MM.1S (cell line): Measurements from ENCODE around the gene ZNF181.

ENCODE experiments used
- EZH2 ChIP-seq: fragments of 300-600 bp; sonication (generic); optimal IDR thresholded peaks from 2 replicates; pipeline ENCODE3; 2017; ENCODE audit warnings: low read depth, mild to moderate bottlenecking, antibody characterized with exemption, low read length, mixed read lengths
- EZH2phosphoT487 ChIP-seq: fragments of 300-600 bp; sonication (generic); IDR thresholded peaks from 2 replicates; pipeline ENCODE4 v1.6.1; 2018; ENCODE audit warnings: antibody characterized with exemption, low read length
- TF ChIP-seq, protein P1 (sequence below): fragments of 300-600 bp; sonication (generic); IDR thresholded peaks from 2 replicates; pipeline ENCODE4 v1.5.1; 2016; ENCODE audit warnings: antibody characterized with exemption, low read length, mixed read lengths

DNA sequence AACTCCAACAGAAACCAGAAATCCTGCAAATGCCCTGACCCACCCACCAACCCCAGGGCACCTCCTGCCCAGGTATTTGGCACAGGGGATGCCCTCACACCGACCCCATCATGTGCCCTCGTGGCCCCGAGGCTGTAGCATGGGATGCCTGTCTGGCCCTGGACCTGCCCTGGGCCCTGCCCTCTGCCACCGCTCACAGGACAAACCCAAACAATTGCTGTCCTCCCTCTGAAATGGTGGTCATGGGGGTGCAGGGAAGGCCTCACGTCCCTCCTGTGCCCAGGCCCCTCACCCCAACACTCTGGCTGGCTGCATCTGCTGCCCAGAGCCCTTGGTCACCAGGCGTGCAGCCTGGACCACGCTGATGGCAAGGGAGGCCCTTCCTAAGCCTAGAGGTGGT lies 2.1 kb upstream of the ZNF181 start:
- TF ChIP-seq, protein P1, sequence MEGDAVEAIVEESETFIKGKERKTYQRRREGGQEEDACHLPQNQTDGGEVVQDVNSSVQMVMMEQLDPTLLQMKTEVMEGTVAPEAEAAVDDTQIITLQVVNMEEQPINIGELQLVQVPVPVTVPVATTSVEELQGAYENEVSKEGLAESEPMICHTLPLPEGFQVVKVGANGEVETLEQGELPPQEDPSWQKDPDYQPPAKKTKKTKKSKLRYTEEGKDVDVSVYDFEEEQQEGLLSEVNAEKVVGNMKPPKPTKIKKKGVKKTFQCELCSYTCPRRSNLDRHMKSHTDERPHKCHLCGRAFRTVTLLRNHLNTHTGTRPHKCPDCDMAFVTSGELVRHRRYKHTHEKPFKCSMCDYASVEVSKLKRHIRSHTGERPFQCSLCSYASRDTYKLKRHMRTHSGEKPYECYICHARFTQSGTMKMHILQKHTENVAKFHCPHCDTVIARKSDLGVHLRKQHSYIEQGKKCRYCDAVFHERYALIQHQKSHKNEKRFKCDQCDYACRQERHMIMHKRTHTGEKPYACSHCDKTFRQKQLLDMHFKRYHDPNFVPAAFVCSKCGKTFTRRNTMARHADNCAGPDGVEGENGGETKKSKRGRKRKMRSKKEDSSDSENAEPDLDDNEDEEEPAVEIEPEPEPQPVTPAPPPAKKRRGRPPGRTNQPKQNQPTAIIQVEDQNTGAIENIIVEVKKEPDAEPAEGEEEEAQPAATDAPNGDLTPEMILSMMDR: no peak
- no peak for TF ChIP-seq EZH2
- no peak for TF ChIP-seq EZH2phosphoT487
